Activated naive CD4-positive, alpha-beta T cell treated with anti-CD3 and anti-CD28 coated beads for 36 hours (primary cell): ENCODE measurements around the gene MGA. TPM values are rescaled to one million over a fixed set of nuclear protein-coding genes. Genes with fewer than 3 reads are reported as not detected.

Source experiments
- CTCF ChIA-PET: fragments of 350-600 bp; sonication (Branson Sonifier 250); formaldehyde crosslinking; loops from one replicate; lab custom pipeline; 2021; ENCODE audit warnings: antibody characterized with exemption; lab: Charles Lee
- DNase-seq: peaks from one replicate; pipeline ENCODE4 v3.0.0-alpha.2; 2020
- H3K27ac Mint-ChIP-seq: one replicate; pipeline ENCODE4 v1.8.0; 2021; ENCODE audit warnings: mild to moderate bottlenecking, mixed read lengths
- H3K27me3 Mint-ChIP-seq: one replicate; pipeline ENCODE4 v1.8.0; 2021; ENCODE audit warnings: low read depth, mixed read lengths
- H3K36me3 Mint-ChIP-seq: one replicate; pipeline ENCODE4 v1.8.0; 2021; ENCODE audit warnings: low read depth, mixed read lengths
- H3K4me1 Mint-ChIP-seq: one replicate; pipeline ENCODE4 v1.8.0; 2021; ENCODE audit warnings: low read depth, mixed read lengths
- H3K4me3 Mint-ChIP-seq: one replicate; pipeline ENCODE4 v1.8.0; 2021; ENCODE audit warnings: mild to moderate bottlenecking, moderate library complexity, mixed read lengths
- H3K9me3 Mint-ChIP-seq: one replicate; pipeline ENCODE4 v1.8.0; 2021; ENCODE audit warnings: mixed read lengths
- intact Hi-C: fragments of 100-400 bp; cut with micrococcal nuclease; formaldehyde crosslinking; loops from one replicate; pipeline ENCODE4 v1.15.1; 2023
- total RNA-seq, 2 experiments: library from RNA; stranded (reverse); gene quantifications; one replicate each; pipeline ENCODE4 v1.2.3, GENCODE V29; 2021

Gene MGA
- total RNA-seq, 2 experiments from 2014 or later: 27.4 to 28.3 TPM

GRCh38 chr15:41774882-41775417, 114.7 kb downstream of the MGA start:
- Mint-ChIP-seq H3K4me3 (peak overlapping the region; percentile 85), H3K27me3 (no peaks in the 10 kb centered on the region), H3K4me1 (peaks cover 63% of the 10 kb centered on the region), H3K9me3 (no peaks in the 10 kb centered on the region), H3K36me3 (no peaks in the 10 kb centered on the region), H3K27ac (peak overlapping the region; percentile 22)
- intact Hi-C loops: loop anchor here (1.0 kb wide), 11 partner anchors 36 to 498 kb away; partner anchors contain the start of genes GANC, JMJD7, MGA and NUSAP1
- CTCF ChIA-PET: interaction anchor here (1.0 to 7.0 kb wide), 12 partner anchors 9 to 198 kb away, joined by 4 to 177 read pairs (median 15); partner anchors contain the start of gene EHD4
- peak; percentile 15 for DNase-seq

- Mint-ChIP-seq H3K27ac (no peak overlapping the region), H3K36me3 (no peaks in the 10 kb centered on the region), H3K4me1 (peaks cover 70% of the 10 kb centered on the region), H3K9me3 (no peaks in the 10 kb centered on the region), H3K27me3 (no peaks in the 10 kb centered on the region), H3K4me3 (peak overlapping the region; percentile 85)
- CTCF ChIA-PET: interaction anchor here (0.9 to 7.0 kb wide), 5 partner anchors 8 to 56 kb away, joined by 3 to 177 read pairs (median 24); no protein-coding TSS in a partner anchor
- no peak for DNase-seq
- intact Hi-C loops: no loop called here
Observed at GRCh38 chr15:41775651-41776050, 115.4 kb downstream of the MGA start.

- Mint-ChIP-seq H3K9me3 (no peaks in the 10 kb centered on the region), H3K27me3 (no peaks in the 10 kb centered on the region), H3K36me3 (no peaks in the 10 kb centered on the region), H3K4me3 (no peak overlapping the region), H3K27ac (no peak overlapping the region), H3K4me1 (peaks cover 74% of the 10 kb centered on the region)
- intact Hi-C loops: no loop called here
- CTCF ChIA-PET: interaction anchor here (0.6 to 4.8 kb wide), 4 partner anchors 33 to 309 kb away, joined by 3 to 42 read pairs (median 4); no protein-coding TSS in a partner anchor
- no peak for DNase-seq
Observed at GRCh38 chr15:41777421-41777973, 117.3 kb downstream of the MGA start.

- Mint-ChIP-seq H3K4me3 (no peak overlapping the region), H3K4me1 (peaks cover 64% of the 10 kb centered on the region), H3K9me3 (no peaks in the 10 kb centered on the region), H3K27me3 (no peaks in the 10 kb centered on the region), H3K36me3 (no peaks in the 10 kb centered on the region), H3K27ac (peak overlapping the region; percentile 32)
- DNase-seq: no peak
- intact Hi-C loops: loop anchor here (2.0 kb wide), 1 partner anchor 18 kb away; no protein-coding TSS in a partner anchor
- CTCF ChIA-PET: interaction anchor here (2.1 to 4.8 kb wide), 2 partner anchors 32 to 126 kb away, joined by 7 to 42 read pairs; no protein-coding TSS in a partner anchor
Observed at GRCh38 chr15:41778521-41778920, 118.3 kb downstream of the MGA start.

GRCh38 chr15:41779662-41780157, 119.5 kb downstream of the MGA start:
- CTCF ChIA-PET: interaction anchor here (2.1 to 4.8 kb wide), 2 partner anchors 31 to 125 kb away, joined by 7 to 42 read pairs; no protein-coding TSS in a partner anchor
- no peak for DNase-seq
- Mint-ChIP-seq H3K4me1 (peaks cover 60% of the 10 kb centered on the region), H3K27me3 (no peaks in the 10 kb centered on the region), H3K4me3 (no peak overlapping the region), H3K9me3 (no peaks in the 10 kb centered on the region), H3K36me3 (no peaks in the 10 kb centered on the region), H3K27ac (no peak overlapping the region)
- intact Hi-C loops: loop anchor here (2.0 kb wide), 1 partner anchor 17 kb away; no protein-coding TSS in a partner anchor

GRCh38 chr15:41780266-41780665, 120.1 kb downstream of the MGA start:
- Mint-ChIP-seq H3K4me1 (peaks cover 55% of the 10 kb centered on the region), H3K4me3 (no peak overlapping the region), H3K9me3 (no peaks in the 10 kb centered on the region), H3K36me3 (no peaks in the 10 kb centered on the region), H3K27ac (no peak overlapping the region), H3K27me3 (no peaks in the 10 kb centered on the region)
- no peak for DNase-seq
- intact Hi-C loops: no loop called here
- CTCF ChIA-PET: interaction anchor here (1.3 to 4.8 kb wide), 3 partner anchors 11 to 125 kb away, joined by 5 to 42 read pairs (median 7); no protein-coding TSS in a partner anchor

- CTCF ChIA-PET: interaction anchor here (0.6 to 4.8 kb wide), 4 partner anchors 11 to 270 kb away, joined by 3 to 42 read pairs (median 4); no protein-coding TSS in a partner anchor
- no peaks in the 10 kb centered on the region for H3K27me3 Mint-ChIP-seq
- intact Hi-C loops: no loop called here
- H3K4me3 Mint-ChIP-seq: no peak overlapping the region
- peaks cover 51% of the 10 kb centered on the region for H3K4me1 Mint-ChIP-seq
- DNase-seq: no peak
- H3K27ac Mint-ChIP-seq: no peak overlapping the region
- H3K36me3 Mint-ChIP-seq: no peaks in the 10 kb centered on the region
- no peaks in the 10 kb centered on the region for H3K9me3 Mint-ChIP-seq
Observed at GRCh38 chr15:41780727-41781126, 120.5 kb downstream of the MGA start.

GRCh38 chr15:41782371-41783282, 122.4 kb downstream of the MGA start:
- no peaks in the 10 kb centered on the region for H3K36me3 Mint-ChIP-seq
- H3K27me3 Mint-ChIP-seq: no peaks in the 10 kb centered on the region
- no peak overlapping the region for H3K27ac Mint-ChIP-seq
- H3K4me3 Mint-ChIP-seq: no peak overlapping the region
- H3K9me3 Mint-ChIP-seq: no peaks in the 10 kb centered on the region
- peaks cover 33% of the 10 kb centered on the region for H3K4me1 Mint-ChIP-seq
- intact Hi-C loops: no loop called here
- CTCF ChIA-PET: interaction anchor here (0.6 to 3.3 kb wide), 3 partner anchors 9 to 830 kb away, joined by 3 to 24 read pairs (median 18); partner anchors contain the start of genes CHAC1 and MAPKBP1
- no peak for DNase-seq

GRCh38 chr15:41783296-41783695, 123.1 kb downstream of the MGA start:
- CTCF ChIA-PET: interaction anchor here (3.0 to 3.3 kb wide), 2 partner anchors 9 to 27 kb away, joined by 18 to 24 read pairs; partner anchors contain the start of gene MAPKBP1

GRCh38 chr15:41788262-41788661, 128.1 kb downstream of the MGA start:
- peaks cover 32% of the 10 kb centered on the region for H3K4me1 Mint-ChIP-seq
- no peaks in the 10 kb centered on the region for H3K9me3 Mint-ChIP-seq
- H3K27ac Mint-ChIP-seq: no peak overlapping the region
- no peaks in the 10 kb centered on the region for H3K27me3 Mint-ChIP-seq
- no peak for DNase-seq
- CTCF ChIA-PET: interaction anchor here (0.9 to 6.4 kb wide), 3 partner anchors 12 to 24 kb away, joined by 3 to 32 read pairs (median 4); partner anchors contain the start of gene MAPKBP1
- no peak overlapping the region for H3K4me3 Mint-ChIP-seq
- no peaks in the 10 kb centered on the region for H3K36me3 Mint-ChIP-seq
- intact Hi-C loops: no loop called here

More at GRCh38 chr15:41783296-41783695, 123.1 kb downstream of the MGA start:
- H3K36me3 Mint-ChIP-seq: no peaks in the 10 kb centered on the region
- H3K4me1 Mint-ChIP-seq: peaks cover 27% of the 10 kb centered on the region
- no peak overlapping the region for H3K4me3 Mint-ChIP-seq
- H3K27ac Mint-ChIP-seq: no peak overlapping the region
- no peaks in the 10 kb centered on the region for H3K27me3 Mint-ChIP-seq
- no peak for DNase-seq
- intact Hi-C loops: no loop called here
- H3K9me3 Mint-ChIP-seq: no peaks in the 10 kb centered on the region

- Mint-ChIP-seq H3K4me3 (no peak overlapping the region), H3K36me3 (no peaks in the 10 kb centered on the region), H3K9me3 (no peaks in the 10 kb centered on the region), H3K4me1 (peaks cover 32% of the 10 kb centered on the region), H3K27ac (no peak overlapping the region), H3K27me3 (no peaks in the 10 kb centered on the region)
- no peak for DNase-seq
- CTCF ChIA-PET: interaction anchor here (0.9 to 6.4 kb wide), 5 partner anchors 11 to 23 kb away, joined by 3 to 32 read pairs (median 4); partner anchors contain the start of gene MAPKBP1
- intact Hi-C loops: no loop called here
Observed at GRCh38 chr15:41789236-41789635, 129.0 kb downstream of the MGA start.
